ENCODE measurements around the gene LIX1. TPM values are rescaled to one million over a fixed set of nuclear protein-coding genes. Genes with fewer than 3 reads are reported as not detected.

Gene LIX1
- total and polyA plus RNA-seq, 7 donors: under 0.01 to 0.03 TPM; not detected in 5

DNA sequence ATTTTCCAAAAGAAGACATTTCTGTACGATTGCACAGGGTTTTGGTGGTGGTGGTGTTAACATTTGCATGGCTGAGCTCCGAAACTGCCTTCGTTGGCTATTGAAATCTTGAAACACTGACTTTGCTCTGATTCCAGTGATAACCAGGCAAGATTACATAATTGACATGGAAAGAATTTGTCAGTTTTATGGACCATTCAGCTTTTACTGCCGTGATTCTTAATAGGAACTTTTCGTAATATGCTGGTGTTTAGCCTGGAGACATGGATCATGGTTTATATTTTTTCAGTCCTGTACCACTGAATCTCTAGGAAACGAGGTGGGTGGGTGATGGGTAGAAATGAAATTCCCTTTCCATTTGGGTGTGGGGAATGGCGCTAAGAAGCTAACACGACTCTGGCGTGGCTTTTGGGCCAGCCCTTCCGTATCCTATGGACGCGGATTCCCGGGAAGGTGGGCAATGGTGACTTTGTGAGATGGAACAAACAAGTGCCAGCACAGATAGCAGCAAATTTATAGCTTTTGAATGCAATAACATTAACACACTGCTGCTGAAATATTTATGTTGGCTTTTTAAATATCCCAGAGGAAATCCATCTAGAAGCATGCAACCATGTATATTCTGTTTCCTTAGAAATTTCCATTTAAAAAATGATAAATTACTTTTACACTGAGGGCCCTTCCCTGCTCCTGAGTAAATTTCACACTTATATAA is 36.8 kb downstream of the LIX1 start:
- peaks cover 0 to 2% (median 0%) of the 10 kb centered on the region in 3 donors for H3K27me3 ChIP-seq (ENCODE audit: insufficient read depth in 3 of 3, low read length in 2 of 3)
- intact Hi-C loops (cut with DNase I): no loop called here
- TF ChIP-seq, protein P1, sequence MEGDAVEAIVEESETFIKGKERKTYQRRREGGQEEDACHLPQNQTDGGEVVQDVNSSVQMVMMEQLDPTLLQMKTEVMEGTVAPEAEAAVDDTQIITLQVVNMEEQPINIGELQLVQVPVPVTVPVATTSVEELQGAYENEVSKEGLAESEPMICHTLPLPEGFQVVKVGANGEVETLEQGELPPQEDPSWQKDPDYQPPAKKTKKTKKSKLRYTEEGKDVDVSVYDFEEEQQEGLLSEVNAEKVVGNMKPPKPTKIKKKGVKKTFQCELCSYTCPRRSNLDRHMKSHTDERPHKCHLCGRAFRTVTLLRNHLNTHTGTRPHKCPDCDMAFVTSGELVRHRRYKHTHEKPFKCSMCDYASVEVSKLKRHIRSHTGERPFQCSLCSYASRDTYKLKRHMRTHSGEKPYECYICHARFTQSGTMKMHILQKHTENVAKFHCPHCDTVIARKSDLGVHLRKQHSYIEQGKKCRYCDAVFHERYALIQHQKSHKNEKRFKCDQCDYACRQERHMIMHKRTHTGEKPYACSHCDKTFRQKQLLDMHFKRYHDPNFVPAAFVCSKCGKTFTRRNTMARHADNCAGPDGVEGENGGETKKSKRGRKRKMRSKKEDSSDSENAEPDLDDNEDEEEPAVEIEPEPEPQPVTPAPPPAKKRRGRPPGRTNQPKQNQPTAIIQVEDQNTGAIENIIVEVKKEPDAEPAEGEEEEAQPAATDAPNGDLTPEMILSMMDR (IDR thresholded peaks at IDR 0.05): no peak
- no peaks in the 10 kb centered on the region for H3K36me3 ChIP-seq (ENCODE audit: insufficient read depth in 1 of 2, low read depth in 1 of 2)
- H3K4me3 ChIP-seq: no peak overlapping the region
- H3K27ac ChIP-seq: no peak overlapping the region
- H3K4me1 ChIP-seq: no peaks in the 10 kb centered on the region
- no peak for DNase-seq
- ATAC-seq: no peak
- H3K9me3 ChIP-seq: no peaks in the 10 kb centered on the region
- 86 to 95% (median 87%) methylated on average over 13 of the region's 13 CpGs for WGBS, 3 donors

DNA sequence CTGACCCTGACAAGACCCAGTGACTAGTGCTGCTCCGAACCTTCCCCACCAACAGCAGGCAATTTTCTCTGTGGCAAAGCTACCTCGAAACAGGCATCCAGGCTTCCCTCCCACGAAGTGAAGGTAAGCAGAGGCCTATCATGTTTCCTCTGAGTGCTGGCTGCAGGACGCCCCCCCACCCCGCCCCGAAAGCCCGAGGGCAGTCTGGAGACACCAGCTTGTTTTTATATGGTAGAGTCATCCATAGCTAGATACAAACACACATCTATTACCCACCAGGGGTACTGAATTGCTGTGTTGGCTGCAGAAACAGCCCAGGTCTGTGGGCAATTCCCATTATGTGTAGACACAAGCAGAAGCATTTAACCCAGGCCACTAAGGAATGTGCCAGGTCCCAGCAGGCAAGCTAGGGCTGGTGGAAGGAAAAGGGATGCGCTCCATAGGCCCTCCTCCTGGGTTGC is 40.4 kb downstream of the LIX1 start:
- Histone ChIP-seq H3K4me1 (no peaks in the 10 kb centered on the region), H3K27me3 (ENCODE audit: insufficient read depth in 3 of 3, low read length in 2 of 3) (peaks cover 0 to 2% (median 0%) of the 10 kb centered on the region in 3 donors), H3K27ac (no peak overlapping the region), H3K9me3 (no peaks in the 10 kb centered on the region), H3K36me3 (ENCODE audit: insufficient read depth in 1 of 2, low read depth in 1 of 2) (no peaks in the 10 kb centered on the region), H3K4me3 (no peak overlapping the region)
- 77 to 80% (median 80%) methylated on average over 8 of the region's 8 CpGs for WGBS, 3 donors
- TF ChIP-seq, protein P1 (IDR thresholded peaks at IDR 0.05): no peak
- DNase-seq (no peak), ATAC-seq (no peak)
- intact Hi-C loops (cut with DNase I): no loop called here

DNA sequence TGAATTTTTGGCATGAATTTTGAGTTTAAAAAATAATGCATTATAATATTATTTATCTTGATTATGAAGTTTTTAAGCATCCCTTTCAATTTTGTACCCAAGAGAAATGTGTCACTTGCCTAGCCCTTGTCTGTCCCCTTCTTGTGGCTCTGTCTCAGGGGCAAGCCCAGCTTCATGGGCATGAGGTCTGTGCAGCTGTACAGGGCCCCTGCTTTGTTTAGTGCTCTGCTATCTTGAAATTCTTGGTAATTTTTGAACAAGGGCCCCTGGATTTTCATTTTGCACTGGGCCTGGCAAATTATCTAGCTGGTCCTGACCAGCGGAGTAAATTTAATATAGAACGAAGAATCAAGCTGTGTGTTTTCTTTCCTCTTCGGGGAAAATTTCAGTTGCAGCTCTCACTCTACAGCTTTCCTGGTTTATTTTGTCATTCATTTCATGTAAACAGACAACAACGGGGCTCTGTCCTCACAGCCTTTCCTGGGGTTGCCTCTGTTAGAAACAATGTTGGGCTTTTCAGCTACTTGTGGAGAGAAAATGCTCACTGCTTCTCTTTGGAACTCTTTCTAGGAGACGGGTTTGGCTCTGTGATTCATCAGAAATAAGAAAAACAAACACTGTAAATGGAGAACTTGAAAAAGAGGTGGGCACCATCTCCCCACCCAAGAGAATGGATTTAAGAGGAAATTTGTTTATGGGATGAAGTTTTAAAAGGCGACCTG is 41.1 kb downstream of the LIX1 start:
- DNase-seq: no peak
- ATAC-seq: no peak
- Histone ChIP-seq H3K9me3 (no peaks in the 10 kb centered on the region), H3K36me3 (ENCODE audit: insufficient read depth in 1 of 2, low read depth in 1 of 2) (no peaks in the 10 kb centered on the region), H3K27me3 (ENCODE audit: insufficient read depth in 3 of 3, low read length in 2 of 3) (peaks cover 0 to 2% (median 0%) of the 10 kb centered on the region in 3 donors), H3K4me3 (no peak overlapping the region), H3K27ac (no peak overlapping the region), H3K4me1 (no peaks in the 10 kb centered on the region)
- intact Hi-C loops (cut with DNase I): no loop called here
- TF ChIP-seq, protein P1 (IDR thresholded peaks at IDR 0.05): no peak
- WGBS, 3 donors: 86 to 88% (median 88%) methylated on average over 6 of the region's 6 CpGs

DNA sequence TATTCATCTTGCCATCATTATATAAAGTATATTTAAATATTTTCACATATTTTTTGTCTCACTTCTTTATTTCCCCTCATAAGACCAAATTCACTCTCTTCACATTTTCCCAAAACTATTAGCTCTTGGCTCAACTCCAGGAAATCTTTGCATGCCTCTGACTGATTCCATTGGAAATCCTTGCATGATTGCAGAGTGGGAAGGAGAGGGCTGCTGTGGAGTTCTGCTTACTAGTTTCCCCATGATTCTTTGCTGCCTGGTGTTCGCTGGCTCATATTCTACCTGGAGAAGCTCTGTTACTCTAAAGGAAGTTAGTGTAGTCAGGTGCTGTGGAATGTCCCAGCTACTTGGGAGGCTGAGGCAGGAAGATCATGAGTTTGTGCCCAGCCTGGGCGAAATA is 41.9 kb downstream of the LIX1 start:
- WGBS, 3 donors: 67 to 88% (median 85%) methylated on average over 2 of the region's 2 CpGs

More for the DNA sequence above, 41.9 kb downstream of the LIX1 start:
- Histone ChIP-seq H3K4me1 (no peaks in the 10 kb centered on the region), H3K27ac (no peak overlapping the region), H3K9me3 (no peaks in the 10 kb centered on the region), H3K36me3 (ENCODE audit: insufficient read depth in 1 of 2, low read depth in 1 of 2) (no peaks in the 10 kb centered on the region), H3K27me3 (ENCODE audit: insufficient read depth in 3 of 3, low read length in 2 of 3) (peaks cover 0 to 2% (median 0%) of the 10 kb centered on the region in 3 donors), H3K4me3 (no peak overlapping the region)
- intact Hi-C loops (cut with DNase I): no loop called here
- TF ChIP-seq, protein P1 (IDR thresholded peaks at IDR 0.05): no peak
- ATAC-seq (no peak), DNase-seq (no peak)
